ENCODE data around the gene SYCP2L. TPM values are rescaled to one million over a fixed set of nuclear protein-coding genes. Genes with fewer than 3 reads are reported as not detected.

SYCP2L gene
- total RNA-seq, 1 experiment from 2014 or later: 4.9 TPM

- ATAC-seq (no peak), DNase-seq (ENCODE audit: low read depth, low spot score) (no peak)
- no peaks in the 10 kb centered on the region for H4K20me1 ChIP-seq (ENCODE audit: insufficient read depth)
- no peaks in the 10 kb centered on the region for H3K9me2 ChIP-seq (ENCODE audit: insufficient read depth)
- H3K27ac ChIP-seq (ENCODE audit: low read depth, low read length): no peak overlapping the region
- no peaks in the 10 kb centered on the region for H3K79me2 ChIP-seq (ENCODE audit: insufficient read depth, low read length)
- BruUV-seq (replicated peaks): no TSS peak
- H3K4me2 ChIP-seq (ENCODE audit: low read length): no peak overlapping the region
- ChIA-PET POLR2A (no interaction called here), CTCF (no interaction called here), RAD21 (ENCODE audit: low non-redundant PET in 1 of 2, low total read pairs in 2 of 2, uncharacterized antibody in 2 of 2, unreplicated experiment in 2 of 2) (no interaction called here)
- no peaks in the 10 kb centered on the region for H3K27me3 ChIP-seq (ENCODE audit: insufficient read depth, low read length)
- intact Hi-C loops (cut with micrococcal nuclease): no loop called here
- H3K36me3 ChIP-seq (ENCODE audit: control insufficient read depth in 1 of 2, insufficient read depth in 2 of 2, low read length in 2 of 2): no peaks in the 10 kb centered on the region
- H3K4me3 ChIP-seq (replicated peaks in 1 of 2; ENCODE audit: low read depth in 1 of 2, low read length in 2 of 2): no peak overlapping the region
- H3K9ac ChIP-seq (ENCODE audit: low read length): no peak overlapping the region
- TF ChIP-seq MAX (IDR thresholded peaks at IDR 0.05) (no peak), ZNF274 (IDR thresholded peaks at IDR 0.05; ENCODE audit: low read depth, low read length) (no peak), RAD21 (IDR thresholded peaks at IDR 0.05; ENCODE audit: low read depth) (no peak), EZH2 (IDR thresholded peaks at IDR 0.05) (no peak), SRF (IDR thresholded peaks at IDR 0.05; ENCODE audit: low read depth) (no peak), JUND (IDR thresholded peaks at IDR 0.05) (no peak), POLR2A (IDR thresholded peaks at IDR 0.05; ENCODE audit: borderline replicate concordance, extremely low read depth, insufficient read depth, insufficient read length) (no peak), ZFX (IDR thresholded peaks at IDR 0.05) (no peak), CTCF (IDR thresholded peaks at IDR 0.05 in 2 of 3, conservative IDR thresholded peaks at IDR 0.05 in 1 of 3; ENCODE audit: borderline replicate concordance in 1 of 3, insufficient read depth in 1 of 3, low read depth in 2 of 3, low read length in 2 of 3) (no peak), EGR1 (IDR thresholded peaks at IDR 0.05; ENCODE audit: low read depth) (no peak)
- no peak overlapping the region for H2AFZ ChIP-seq (ENCODE audit: low read depth, low read length, poor library complexity, severe bottlenecking)
- no peaks in the 10 kb centered on the region for H3K4me1 ChIP-seq (ENCODE audit: control insufficient read depth in 1 of 2, insufficient read depth in 2 of 2, low read length in 2 of 2)
- no peaks in the 10 kb centered on the region for H3K9me3 ChIP-seq (ENCODE audit: control insufficient read depth in 1 of 2, insufficient read depth in 1 of 2, low read depth in 1 of 2, low read length in 2 of 2)
Measured at GRCh38 chr6:11021003-11021402, 134.2 kb downstream of the SYCP2L start.

- CTCF ChIA-PET: no interaction called here
- H3K9ac ChIP-seq (ENCODE audit: low read length): no peak overlapping the region
- H3K4me1 ChIP-seq (ENCODE audit: control insufficient read depth in 1 of 2, insufficient read depth in 2 of 2, low read length in 2 of 2): no peaks in the 10 kb centered on the region
- H3K4me2 ChIP-seq (ENCODE audit: low read length): no peak overlapping the region
- ATAC-seq (no peak), DNase-seq (ENCODE audit: low read depth, low spot score) (no peak)
- RAD21 ChIA-PET (ENCODE audit: low non-redundant PET in 1 of 2, low total read pairs in 2 of 2, uncharacterized antibody in 2 of 2, unreplicated experiment in 2 of 2): no interaction called here
- no TSS peak for BruUV-seq (replicated peaks)
- intact Hi-C loops (cut with micrococcal nuclease): no loop called here
- H3K27me3 ChIP-seq (ENCODE audit: insufficient read depth, low read length): no peaks in the 10 kb centered on the region
- no peak overlapping the region for H3K27ac ChIP-seq (ENCODE audit: low read depth, low read length)
- H3K9me2 ChIP-seq (ENCODE audit: insufficient read depth): no peaks in the 10 kb centered on the region
- no peak overlapping the region for H2AFZ ChIP-seq (ENCODE audit: low read depth, low read length, poor library complexity, severe bottlenecking)
- no peaks in the 10 kb centered on the region for H3K36me3 ChIP-seq (ENCODE audit: control insufficient read depth in 1 of 2, insufficient read depth in 2 of 2, low read length in 2 of 2)
- TF ChIP-seq YY1 (IDR thresholded peaks at IDR 0.05; ENCODE audit: extremely low read depth, insufficient replicate concordance, low read depth, low read length) (no peak), ELF1 (IDR thresholded peaks at IDR 0.05; ENCODE audit: borderline replicate concordance, low read depth) (no peak), MAX (IDR thresholded peaks at IDR 0.05) (no peak), TCF7L2 (IDR thresholded peaks at IDR 0.05; ENCODE audit: borderline replicate concordance, extremely low read depth, insufficient read depth, insufficient read length) (no peak), CBX3 (IDR thresholded peaks at IDR 0.05; ENCODE audit: low read depth) (no peak), EGR1 (IDR thresholded peaks at IDR 0.05; ENCODE audit: low read depth) (no peak), CTCF (IDR thresholded peaks at IDR 0.05 in 2 of 3, conservative IDR thresholded peaks at IDR 0.05 in 1 of 3; ENCODE audit: borderline replicate concordance in 1 of 3, insufficient read depth in 1 of 3, low read depth in 2 of 3, low read length in 2 of 3) (no peak)
- no peaks in the 10 kb centered on the region for H4K20me1 ChIP-seq (ENCODE audit: insufficient read depth)
- H3K79me2 ChIP-seq (ENCODE audit: insufficient read depth, low read length): no peaks in the 10 kb centered on the region
- H3K4me3 ChIP-seq (replicated peaks in 1 of 2; ENCODE audit: low read depth in 1 of 2, low read length in 2 of 2): no peak overlapping the region
- no peaks in the 10 kb centered on the region for H3K9me3 ChIP-seq (ENCODE audit: control insufficient read depth in 1 of 2, insufficient read depth in 1 of 2, low read depth in 1 of 2, low read length in 2 of 2)
- POLR2A ChIA-PET: no interaction called here
Measured at GRCh38 chr6:11021714-11022113, 134.9 kb downstream of the SYCP2L start.
